HG03571 (cell line): Measurements from ENCODE around the gene COL6A2.
"Not testable (repeated sequence)": the region's sequence is repeated elsewhere in the genome, so short reads cannot be mapped to it uniquely, and the experiment has no call there.

ENCODE experiments used
- ATAC-seq: cut with Tn5 transposase; IDR thresholded peaks from one replicate; pipeline ENCODE4 v1.9.1; 2021; ENCODE audit not compliant: unreplicated experiment

The COL6A2 gene

DNA sequence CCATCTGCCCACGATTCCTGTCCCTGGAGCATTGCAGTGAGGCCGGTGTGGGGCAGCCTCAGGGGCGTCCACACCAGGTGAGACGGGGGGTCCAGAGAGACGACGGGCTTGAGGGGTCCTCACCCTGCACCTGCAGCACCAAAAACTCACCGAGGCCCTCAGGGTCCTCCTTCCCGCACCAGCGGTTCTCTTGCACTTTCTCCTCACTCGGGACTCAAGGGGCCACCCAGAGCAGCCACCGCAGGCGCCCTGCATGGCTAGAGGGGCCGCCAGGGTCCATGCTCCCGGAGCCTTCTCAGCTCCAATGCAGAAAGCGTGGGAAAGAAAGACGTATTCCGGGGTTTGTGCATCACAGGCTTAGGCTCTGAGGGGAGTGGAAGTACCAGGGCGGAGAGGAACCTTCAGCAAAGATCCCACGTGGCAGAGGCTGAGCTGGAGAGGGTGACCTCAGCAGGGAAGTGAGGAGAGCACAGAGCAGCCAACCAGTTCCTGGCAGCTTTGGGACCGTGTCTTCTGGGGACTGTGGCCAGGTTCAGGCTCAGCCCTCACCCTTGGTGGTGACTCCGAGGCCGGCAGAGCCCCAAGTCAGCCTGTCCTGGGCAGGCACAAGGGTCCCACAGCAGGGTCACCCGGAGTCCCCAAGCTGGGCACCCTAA is 19.5 kb upstream of the COL6A2 start:
- ATAC-seq = no peak

DNA sequence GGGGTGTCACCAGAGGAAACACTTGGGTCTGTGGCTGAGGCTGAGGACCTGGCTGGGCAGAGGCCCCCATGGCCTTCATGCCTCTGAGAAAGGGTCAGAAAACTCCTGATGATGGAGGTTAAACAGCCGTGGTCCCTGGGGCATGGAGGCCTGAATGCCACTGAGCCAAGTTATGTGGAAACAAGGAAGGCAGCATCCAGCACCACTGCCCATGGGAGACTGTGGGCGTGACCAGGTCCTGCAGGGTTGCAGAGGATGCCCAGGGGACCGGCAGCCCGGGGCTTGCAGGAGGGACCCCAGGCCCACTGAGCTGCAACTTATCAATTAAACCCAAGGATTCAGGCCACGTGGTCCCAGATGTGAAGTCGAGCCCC is 18.9 kb upstream of the COL6A2 start:
- ATAC-seq = no peak

DNA sequence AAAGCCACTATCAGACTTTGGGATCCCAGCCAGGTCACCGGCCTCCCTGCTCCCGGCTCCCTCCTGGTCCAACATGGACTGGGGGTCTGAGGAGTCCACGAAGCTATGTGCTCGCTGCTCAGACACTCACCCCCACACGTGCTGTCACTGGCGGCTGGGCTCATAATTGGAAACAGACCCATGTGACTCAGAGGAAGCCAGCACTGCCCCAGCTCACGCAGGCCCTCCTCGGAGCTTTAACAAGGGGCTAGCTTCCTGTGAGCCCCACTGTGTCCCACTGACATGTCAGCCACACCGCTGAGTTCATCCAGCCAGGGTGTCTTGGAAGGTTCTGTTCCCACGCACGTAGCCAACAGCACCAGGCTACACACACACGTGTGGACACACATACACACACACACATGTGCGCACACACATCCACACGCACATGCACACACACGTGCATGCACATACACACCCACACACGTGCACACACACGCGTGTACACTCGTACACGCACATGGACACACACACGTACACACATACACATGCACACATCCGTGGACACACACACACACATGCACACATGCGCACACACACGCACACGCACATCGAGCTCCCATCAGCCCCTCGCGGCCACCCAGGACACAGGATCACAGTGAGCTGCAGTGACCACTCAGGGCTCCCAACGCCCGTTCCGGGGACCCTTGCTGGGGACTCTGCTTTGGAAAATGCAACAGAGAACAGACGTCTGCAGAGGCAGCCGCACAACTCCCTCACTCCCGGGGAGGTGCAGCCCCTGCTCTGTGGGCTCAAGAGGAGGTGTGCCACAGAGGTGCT is 18.4 kb upstream of the COL6A2 start:
- no peak for ATAC-seq

DNA sequence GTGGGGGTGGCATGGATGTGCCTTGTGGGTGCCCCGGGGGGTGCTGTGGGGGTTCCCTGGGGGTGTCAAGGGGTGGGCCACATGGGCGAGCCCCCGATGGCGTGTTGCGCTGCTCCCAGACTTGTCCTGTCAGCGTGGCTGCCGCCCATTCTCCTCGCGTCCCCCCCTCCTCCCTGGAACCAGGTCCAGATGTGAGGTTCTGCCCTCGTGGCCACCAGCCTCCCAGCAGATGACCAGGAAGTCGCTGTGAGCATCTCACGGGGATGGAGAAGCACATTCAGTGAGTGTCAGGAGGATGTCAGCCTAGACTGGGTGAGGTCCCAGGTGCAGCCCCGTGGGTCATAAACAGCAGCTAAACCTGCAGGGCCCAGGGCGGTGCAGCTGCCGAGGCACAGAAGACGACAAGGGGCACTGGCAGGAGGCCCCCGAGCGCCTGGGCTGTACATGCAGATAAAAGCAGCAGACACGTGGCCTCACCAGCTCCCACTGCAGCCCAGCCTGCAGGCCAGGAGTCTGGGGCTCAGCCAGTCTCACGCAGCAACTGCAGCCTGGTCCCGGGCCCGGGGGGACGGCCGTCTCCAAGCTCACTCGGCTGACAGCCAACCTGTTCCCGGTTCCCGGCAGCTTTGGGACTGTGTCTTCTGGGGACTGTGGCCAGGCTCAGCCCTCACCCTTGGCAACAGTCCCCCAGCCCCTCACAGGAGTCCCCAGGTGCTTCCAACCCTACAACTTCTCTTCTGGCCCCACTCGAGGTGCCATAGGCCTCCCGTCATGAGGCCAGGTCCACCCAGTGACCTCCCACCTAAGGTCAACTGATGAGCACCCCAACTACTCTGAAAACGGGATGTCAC is 17.5 kb upstream of the COL6A2 start:
- ATAC-seq = no peak

DNA sequence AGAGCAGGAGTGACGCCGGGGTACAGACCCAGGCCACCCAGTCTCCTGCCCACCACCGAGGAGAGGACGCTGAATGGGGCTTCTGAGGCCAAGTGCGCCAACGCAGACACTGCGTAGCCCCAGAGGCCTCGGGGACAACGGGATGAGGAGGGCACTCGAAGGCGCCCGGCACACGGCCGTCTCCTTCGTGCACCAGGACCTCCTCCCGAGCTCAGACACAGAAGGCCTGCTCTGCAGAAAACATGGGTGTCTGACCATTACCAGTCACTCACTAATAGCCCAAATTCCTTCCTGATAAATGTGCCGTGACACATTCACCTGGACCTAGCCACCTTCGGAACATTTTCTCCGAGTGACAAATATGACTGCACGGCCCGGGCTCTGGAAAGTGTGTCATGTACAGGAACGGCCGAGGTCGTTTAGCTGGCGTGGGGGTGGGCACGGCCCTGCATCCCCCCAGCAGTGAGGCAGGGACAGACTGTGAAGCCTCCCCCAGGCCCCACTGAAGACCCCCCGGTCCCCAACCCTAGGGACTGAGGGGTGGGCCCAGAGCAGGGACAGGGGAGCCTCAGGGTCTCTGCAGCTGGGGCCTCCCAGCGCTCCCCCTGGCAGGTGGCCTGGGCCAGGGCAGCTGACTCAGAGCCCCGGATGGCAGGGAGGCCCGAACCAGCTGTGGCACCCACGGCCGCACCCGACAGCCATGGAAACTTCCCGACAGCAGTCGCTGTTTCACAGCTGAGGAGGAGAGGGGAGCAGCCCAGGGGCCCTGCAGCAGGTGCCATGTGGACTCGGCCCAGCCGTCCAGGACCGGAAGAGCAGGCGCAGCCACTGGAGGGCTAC is 16.7 kb upstream of the COL6A2 start:
- ATAC-seq = no peak

DNA sequence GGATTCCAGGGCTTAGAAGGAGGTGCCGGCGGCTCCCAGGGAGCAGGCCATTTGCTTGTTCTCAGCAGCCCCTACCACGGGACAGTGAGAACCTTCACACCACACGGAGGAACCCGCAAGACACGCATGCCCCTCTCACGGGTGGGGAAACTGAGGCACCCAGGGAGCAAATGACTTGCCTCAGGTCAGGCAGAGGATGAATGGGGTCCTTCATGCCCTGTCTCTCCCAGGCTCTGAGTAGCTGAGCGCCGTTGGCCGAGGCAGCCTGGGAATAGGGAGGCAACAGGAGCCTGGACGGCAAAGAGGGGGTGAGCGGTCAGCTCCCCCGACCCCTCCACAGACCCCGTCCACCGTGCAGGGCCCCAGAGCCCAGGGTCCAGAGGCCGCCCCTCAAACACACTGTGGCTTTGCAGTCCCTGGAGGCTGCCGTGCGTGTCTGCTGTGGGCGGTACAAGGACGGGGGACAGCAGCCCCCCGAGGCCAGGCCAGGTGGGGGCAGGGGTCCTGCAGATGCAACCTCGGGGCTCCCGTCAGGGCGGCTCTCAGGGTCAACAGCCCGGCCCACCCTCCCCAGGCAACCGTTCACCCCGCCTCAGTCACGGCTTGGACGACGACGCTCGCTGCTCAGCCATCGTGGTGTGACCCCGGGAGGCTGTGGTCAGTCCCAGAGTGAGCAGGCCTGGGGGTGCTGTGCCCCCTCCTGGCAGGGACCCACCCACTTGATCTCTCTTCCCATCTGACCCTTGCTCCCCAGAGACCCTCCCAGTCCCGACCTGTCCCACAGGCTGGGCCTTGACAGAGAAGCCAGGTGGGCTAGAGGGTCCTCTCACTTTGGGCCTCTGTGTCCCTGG is 15.8 kb upstream of the COL6A2 start:
- no peak for ATAC-seq

DNA sequence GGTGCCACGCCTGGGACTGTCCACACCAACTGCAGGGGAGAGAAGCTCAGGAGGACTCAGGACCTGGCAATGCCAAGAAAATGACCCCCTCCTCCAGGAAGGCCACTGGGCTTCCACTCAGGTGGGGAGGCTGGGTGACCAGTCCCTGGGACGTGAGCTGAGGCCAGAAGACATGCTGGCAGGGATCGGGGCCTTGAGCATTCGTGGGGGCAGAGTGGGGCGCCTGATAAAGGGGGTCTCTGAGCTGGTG is 15.3 kb upstream of the COL6A2 start:
- ATAC-seq = no peak

DNA sequence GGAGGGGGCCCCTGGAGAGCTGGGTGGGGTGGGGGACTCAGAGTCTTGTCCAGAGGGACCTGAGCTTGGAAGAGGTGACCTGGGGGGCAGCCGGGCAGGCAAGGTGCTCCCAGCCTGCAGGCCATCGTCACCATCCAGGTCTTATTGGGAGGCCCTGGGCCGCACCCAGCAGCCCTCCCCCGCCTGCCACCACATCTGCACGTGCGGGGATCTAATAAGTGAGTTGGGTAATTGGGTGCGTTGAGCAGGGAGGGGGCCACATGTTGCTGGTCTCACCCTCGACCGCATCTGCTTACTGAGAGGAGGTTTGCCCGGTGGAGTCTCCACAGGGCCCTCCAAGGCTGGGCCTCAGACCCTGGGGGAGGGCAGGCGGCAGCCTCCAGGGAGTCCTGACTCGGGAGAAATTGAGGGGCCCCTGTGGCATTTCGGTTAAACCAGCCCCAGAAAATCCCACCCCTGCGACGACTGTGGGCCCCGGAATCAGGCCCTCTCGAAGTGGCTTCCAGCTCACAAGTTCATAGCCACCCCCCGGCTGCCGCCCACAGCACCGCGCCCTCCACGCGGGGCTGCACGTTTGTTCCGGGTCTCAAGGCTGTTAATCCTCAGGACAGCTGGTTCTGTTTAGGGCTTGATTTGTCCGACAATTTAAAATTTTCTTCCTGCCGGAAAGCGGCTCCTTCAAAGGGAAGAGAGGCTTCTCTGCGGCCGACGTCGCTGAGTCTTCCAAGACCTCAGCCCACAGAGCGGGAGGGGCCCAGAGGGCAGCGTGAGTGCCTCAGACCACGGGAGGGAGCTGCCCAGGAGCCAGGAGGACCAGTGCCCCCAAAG is 14.7 kb upstream of the COL6A2 start:
- no peak for ATAC-seq

DNA sequence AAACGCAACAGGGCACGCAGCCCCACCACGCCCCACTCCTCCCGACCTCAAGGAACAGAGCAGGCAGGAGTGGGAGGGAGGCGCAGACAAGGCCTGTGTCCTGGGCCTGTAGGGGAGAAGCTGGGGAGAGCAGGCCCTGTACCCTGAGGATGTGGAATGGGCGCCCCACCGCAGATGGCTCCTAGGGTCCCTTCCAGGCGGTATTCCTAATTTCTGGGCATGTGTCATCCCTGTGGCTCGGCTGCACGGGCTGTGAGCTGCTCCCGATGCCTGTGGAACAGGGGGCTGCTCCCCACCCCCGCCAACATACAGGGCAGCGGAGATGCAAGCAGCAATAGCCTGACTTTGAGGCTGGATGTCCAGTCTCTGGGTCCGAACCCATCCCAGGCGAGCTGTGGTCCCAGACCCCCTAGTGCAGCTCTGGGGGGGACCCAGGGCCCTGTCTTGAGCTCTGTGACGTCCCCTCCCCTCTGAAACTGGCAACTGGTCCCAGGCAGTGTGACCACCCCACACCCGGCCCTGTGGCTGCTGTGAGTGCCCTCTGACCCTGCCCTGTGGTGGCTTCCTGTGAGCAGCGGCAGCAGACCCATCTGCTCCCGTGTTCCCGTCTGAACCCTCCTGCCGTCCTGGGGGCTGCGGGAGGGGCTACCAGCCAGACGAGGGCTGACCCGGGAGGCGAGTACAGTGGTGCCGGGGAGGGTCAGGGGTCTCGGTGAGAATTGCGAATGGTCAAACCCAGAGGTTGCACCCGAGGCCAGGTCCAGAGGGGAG is 13.9 kb upstream of the COL6A2 start:
- no peak for ATAC-seq

DNA sequence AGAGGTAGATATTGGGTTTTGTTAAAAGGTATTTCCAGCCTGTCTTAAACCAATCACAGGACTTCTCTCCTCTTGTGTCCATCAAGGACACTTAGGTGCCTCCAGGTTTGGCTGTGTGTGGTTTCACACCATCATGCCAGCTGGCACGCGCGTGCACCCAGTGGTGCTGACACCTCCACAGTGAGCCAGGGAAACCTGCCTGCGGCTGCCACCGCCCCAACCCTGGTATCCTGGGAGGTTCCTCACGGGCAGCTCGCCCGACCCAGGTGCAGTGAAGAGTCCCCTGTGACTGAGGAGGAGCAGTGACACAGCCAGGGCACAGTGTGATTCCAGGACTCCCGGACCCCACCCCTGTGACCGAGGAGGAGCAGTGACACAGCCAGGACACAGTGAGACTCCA is 13.2 kb upstream of the COL6A2 start:
- no peak for ATAC-seq

DNA sequence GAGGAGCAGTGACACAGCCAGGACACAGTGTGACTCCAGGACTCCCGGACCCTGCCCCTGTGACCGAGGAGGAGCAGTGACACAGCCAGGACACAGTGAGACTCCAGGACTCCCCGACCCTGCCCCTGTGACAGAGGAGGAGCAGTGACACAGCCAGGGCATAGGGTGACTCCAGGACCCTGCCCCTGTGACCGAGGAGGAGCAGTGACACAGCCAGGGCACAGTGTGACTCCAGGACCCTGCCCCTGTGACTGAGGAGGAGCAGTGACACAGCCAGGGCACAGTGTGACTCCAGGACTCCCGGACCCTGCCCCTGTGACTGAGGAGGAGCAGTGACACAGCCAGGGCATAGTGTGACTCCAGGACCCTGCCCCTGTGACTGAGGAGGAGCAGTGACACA is 12.7 kb upstream of the COL6A2 start:
- not testable (repeated sequence) for ATAC-seq

DNA sequence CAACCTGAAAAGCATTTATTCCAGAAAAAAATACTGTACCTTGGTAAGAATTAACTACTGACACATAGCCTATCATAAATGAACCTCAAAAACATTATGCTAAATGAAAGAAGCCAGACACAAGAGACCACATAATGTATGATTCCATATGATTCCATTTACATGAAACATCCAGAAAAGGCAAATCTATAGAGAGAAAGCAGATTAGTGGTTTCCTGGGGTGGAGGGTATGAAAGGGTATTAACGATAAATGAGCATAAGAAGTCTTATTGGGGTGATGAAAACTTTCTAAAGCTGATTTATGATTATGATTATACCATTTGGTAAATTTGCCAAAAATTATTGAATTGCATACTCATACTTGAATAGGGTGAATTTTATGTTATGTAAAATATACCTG is 10.3 kb upstream of the COL6A2 start:
- ATAC-seq = no peak

DNA sequence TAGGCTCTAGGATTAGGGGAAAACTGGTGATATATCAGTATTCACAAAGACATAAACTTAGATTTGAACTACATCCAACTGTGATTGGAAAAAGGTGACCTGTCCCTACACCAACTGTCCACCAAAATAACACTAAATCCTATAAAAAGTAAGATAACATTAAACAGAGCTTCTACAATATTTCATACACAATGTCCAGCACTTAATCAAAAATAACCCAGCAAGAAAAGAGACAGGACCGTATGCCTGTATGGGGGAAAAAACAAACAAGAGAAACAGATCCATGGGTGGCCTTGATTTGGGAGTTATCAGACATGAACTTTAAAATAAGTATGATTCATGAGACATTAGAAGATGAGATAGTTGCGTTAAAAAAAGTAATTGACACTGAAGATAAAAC is 9.7 kb upstream of the COL6A2 start:
- no peak for ATAC-seq

DNA sequence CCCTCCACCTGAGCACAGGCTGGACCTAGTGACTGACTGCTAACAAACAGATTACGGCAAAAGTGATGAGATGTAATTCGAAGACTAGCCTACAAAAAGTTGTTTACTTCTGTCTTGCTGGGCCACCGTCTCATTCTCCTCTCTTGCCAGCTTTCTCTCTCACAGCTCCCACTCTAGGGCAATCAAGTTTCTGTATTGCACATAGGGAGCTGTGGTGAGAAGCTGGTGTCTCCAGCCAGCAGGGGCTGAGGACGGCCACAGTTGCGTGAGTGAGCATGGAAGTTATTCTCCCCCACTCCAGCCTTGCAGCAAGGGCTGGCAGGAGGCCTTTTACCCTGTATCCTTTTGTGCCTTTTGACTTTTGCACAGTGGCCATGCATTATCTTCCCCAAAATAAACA is 8.6 kb upstream of the COL6A2 start:
- ATAC-seq = no peak

DNA sequence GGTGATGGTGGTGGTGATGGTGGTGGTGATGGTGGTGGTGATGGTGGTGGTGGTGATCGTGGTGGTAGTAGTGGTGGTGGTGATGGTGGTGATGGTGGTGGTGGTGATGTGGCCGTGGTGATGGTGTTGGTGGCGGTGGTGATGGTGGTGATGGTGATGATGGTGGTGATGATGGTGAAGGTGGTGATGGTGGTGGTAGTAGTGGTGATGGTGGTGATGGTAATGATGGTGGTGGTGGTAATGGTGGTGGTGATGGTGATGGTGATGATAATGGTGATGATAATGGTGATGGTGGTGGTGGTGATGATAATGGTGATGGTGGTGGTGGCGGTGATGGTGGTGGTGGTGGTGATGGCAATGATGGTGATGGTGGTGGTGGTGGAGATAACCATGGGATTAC is 6.8 kb upstream of the COL6A2 start:
- no peak for ATAC-seq

DNA sequence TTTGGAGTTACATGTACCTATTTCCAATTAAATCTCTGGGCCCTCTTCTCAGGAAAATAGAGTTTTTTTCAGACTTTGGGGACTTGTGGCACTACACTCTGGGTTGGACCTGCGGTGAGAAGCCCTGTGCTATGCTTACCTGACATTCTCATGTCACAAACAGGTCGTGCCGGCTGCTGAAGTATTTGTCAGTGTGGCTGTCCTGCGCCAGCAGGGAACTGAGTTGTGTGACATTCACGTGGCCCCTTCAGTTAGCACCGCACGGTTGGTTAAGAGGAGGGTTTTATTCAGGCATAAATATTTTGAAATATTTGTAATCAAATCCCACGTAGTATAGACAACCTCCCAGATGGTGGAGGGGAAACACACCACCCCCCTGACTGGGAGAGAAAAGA is 6.3 kb upstream of the COL6A2 start:
- ATAC-seq = no peak

DNA sequence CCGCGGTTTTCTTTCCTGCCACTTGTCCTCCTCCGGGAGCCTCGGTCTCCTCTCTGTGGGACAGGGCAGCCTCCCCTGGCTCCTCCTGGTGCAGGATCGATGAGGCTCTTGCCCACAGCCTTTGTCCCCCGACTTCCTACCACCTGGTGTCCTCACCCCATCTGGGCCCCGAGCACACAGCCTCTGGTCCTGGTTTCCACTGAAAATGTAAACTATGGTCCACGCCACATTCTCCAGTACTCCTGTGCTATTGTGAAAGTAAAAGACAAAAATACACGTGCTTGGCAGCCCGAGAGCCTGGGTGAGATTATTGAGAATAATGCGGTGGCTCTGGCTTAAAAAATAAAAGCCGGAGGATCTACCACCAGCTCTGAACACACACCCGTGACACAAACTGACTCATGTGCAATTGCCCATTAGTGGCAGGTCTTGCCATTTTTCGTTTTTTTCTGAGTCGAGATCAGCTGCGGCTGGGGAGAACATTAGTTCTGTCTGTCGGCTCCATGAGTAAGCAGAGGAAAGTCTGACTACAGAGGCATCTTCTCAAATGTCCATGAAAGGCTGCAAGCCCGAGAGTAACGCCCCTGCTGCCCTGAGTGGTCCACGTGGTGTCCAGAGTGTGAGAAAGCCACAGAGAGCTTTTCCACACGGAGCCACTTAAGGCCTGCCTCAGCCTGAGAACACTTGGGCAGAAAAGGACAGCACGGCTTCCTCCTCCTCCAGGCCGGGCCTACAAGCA is 5.7 kb upstream of the COL6A2 start:
- no peak for ATAC-seq
